Hematopoietic multipotent progenitor cell treated with erythropoietin and hydrocortisone succinate and interleukin-3 and kit ligand, for 15 days (in vitro differentiated cells): ENCODE measurements around the gene CEBPE.

Source experiments
- DNase-seq: peaks from one replicate; pipeline ENCODE4 v3.0.0-alpha.2; 2015; ENCODE audit warnings: low spot score

The CEBPE gene

DNA sequence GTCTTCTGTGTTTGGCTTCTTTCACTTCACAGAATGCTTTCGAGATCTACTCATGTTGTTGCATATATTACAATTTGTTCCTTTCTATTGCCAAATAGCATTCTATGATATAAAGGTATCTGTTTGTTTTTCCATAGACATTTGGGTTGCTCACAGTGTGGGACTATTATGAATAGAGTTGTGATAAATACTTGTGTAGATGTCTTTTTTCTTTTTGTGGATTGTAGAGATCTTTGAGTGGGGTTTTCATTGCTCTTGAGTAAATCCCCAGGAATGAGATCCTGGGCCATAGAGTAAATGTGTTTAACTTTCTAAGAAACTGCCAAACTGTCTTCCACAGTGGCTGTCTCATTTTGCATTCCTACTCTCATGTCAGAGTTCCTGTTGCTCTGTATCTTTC, 24.9 kb upstream of the CEBPE start:
- DNase-seq, result no peak

DNA sequence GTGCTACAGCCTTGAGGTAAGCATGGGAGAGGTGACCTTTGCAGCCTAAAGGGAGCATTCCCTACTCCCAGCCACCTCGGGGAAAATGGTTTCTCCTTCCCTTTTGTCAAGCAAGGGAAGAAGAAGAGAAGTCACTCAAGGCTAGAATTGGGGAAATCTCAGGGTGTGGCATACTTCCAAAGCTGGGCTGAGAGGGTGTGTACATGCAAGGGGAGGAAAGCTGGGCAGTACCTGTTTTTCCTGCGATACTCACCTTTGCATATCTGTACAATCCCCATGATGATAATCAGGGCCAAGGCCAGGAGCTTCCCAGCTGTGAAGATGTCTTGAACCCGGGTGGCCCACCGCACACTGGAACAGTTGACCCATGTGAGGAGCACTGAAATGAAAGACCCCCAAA, 23.8 kb upstream of the CEBPE start:
- DNase-seq, result no peak

DNA sequence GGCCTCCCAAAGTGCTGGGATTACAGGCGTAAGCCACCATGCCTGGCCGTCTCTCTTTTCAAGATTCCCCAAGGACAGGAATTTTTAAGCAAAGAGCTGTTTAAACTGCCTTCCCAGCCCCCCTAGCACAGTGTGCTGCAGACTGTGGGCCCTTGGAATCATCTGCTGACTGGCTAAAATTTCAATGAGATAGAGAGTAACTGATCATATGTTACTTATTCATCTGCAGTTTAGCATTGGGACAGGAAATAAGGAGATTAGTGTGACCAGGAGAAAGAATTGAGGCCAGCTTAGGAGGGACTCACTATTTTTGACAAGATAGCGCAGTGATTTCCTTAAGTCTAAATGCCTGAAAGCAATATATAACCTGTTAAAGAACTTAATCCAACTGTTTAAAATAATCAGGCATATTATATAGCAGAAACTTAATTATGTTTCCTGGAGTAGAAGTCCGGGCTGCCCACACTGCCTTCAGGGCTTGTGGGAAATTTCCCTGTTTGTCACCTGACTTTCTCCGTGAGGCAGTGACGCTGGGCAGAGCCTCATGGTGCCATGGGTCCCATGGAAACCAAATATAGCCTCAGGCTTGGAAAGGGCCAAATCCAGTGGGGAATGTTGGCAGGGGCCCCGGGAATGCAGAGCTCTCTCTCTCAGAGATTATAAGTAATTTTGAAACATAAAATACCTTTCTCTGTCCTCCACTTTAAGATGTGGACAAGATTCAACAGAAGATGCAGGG, 22.8 kb upstream of the CEBPE start:
- no peak for DNase-seq

DNA sequence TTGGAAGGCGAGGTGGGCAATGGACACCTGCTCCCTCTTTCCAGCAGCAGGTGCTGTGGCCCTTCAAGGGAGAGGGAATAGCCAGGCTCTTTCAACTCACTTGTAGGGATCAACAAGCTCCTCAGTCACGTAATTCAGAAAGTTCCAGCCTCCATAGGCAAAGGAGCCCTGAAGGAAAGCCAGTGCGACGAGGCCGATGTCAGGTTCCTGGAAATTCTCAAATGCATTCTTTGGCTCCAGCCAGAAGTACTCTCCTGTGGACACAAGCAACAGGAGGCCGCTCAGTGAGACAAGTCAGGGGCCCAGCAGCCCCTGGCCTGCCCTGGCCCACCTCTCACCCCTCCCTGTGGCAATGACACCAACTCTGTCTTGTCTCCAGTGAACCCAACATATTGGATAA, 21.3 kb upstream of the CEBPE start:
- DNase-seq, result no peak

DNA sequence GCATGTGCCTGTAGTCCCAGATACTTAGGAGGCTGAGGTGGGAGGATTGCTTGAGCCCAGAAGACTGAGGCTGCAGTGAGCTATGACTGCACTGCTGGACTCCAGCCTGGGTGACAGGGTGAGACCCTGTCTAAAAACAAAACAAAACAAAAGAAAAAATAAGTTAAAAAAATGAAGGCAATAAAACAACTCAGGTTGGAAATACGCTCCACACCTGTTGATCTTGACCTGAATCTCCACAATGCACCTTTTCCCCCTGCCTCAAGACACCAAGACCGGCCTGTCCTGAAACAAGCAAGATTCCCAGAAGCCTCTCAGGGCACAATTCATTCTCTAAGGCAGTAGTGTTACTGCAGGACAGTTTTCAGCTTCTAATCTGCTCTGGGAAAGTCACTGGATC, 20.8 kb upstream of the CEBPE start:
- DNase-seq, result no peak

DNA sequence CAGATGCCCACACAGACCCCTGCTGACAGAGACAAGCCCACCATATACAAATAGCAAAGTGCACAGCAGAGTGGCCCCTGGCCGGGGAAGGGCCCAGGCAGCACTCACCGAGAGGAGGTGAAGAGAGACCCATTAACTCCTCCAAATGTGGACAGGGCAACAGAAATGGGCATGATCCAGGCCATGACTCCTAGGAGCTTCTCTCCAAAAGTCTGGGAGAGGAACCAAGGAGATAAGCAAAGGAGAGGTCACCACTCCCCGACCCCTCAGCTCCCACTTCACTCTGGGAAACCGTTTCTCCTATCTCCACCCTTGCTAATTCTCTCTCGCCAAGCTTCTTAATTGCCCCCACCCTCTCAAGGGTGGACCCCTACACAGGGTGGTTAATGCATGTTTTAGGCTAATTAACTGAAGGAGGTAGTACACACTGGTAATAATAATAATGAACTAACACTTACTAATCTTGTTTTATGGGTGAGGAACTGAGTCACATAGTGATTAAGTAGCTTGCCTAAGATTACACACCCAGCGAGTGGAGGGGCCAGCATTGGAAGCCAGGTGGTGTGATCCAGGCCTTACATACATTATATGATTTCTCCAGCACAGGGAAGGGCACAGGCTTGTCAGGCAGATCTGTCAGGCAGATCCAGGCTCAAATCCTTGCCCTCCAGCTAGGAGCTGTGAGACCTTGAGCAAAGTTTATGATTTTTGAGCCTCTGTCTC, 18.9 kb upstream of the CEBPE start:
- no peak for DNase-seq

DNA sequence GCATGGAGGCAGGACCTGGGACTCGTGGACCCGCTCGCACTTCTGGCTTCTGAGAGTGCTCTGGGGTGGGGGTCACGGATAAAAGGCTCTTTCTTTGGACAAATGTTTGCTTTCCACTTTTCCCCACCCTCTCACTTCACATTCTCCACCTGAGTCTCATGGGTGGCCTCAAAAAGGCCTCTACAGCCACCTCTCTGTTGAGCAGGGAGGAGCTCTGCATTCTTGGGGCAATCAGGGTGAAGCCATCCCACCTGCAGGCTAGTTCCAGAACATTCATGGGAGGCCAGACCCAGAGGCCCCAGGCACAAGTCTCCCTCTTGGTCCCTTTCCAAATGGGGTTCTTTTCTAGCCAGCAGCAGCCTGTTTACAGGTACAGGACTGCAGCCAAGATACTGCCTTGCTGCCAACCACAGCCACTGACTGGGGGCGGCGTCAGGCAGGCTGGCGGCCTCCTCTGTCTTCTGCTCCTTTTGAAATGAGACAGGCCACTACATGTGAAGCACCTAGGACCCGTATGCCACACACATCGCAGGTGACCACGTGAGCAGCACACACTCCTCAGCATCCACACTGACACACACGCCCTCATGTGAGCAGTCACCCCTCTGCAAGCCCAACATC, 18.2 kb upstream of the CEBPE start:
- DNase-seq, result no peak

DNA sequence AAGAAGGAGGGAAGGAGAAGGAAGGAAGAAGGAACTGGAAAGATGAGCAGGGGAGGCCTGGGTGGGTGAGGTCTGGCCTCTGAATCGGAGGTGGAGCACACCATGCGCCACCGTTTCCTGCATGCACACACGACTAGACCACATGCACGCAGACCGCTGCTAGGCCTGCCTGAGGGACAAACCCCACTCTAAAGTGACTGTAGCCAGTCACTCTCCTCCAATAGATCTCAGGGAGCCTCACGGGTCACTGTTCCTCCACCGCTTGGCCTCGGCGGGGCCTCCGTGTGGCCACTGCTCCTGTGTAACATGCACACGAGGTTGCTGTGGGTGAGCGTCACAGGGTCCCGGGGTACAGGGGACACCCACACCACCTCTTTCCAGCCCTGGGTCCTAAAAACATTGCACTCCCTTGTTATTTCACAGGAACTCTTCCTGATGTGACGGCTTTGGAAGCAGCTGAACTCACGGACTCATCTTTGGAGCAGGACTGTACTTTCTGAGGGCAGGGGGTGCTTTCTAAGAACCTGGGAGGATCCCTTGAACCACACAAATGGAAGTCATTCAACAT, 17.6 kb upstream of the CEBPE start:
- DNase-seq, result no peak

DNA sequence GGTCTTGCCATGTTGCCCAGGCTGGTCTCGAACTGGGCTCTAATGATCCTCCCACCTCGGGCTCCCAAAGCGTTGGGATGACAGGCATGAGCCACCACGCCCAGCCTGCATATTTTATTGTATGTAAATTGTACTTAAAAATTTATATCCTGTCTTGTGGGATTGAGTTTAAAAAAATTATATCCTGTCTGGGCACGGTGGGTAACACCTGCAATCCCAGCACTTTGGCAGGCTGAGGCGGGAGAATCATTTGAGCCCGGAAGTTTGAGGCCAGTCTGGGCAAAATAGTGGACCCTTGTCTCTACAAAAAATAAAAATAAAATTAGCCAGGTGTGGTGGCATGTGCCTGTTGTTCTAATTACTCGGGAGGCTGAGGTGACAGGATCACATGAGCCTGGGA, 13.9 kb upstream of the CEBPE start:
- DNase-seq, result no peak

DNA sequence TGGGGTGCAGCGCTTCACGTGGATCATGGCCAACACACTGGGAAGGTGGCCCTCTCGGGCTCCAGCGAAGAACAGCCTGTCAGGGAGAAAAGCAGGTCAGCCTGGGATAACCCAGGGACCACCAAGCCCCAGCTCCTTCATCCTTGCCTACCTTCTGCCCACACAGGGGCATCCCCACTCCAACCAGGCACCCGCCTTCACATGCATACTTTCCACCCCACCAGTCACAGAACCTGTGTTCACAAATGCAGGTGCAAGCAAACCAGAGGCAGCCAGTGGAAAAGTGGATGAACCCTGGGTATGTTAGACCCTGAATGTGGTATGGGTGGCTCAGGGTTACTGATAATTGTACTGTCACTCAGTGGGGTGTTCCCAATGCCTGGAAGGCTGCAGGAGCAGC, 12.4 kb upstream of the CEBPE start:
- no peak for DNase-seq

DNA sequence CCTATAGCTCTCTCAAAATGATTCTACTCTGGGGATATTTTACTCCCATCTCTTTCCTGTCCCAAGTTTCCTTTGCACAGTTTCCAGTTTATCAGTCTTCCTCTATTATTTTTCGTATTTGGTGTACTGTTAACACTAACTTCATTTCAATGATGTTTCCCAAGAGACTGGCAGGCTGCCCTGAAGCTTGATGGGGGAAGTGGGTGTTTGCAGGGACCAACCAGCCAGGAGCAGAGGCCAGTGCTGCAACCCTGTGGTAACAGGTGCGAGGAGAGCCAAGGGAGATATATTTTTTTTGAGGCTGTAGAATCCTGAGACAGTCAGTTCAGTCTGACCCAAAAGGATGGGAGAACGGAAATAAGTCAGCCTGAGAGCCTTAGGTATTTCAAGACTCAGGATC, 11.8 kb upstream of the CEBPE start:
- DNase-seq, result no peak

DNA sequence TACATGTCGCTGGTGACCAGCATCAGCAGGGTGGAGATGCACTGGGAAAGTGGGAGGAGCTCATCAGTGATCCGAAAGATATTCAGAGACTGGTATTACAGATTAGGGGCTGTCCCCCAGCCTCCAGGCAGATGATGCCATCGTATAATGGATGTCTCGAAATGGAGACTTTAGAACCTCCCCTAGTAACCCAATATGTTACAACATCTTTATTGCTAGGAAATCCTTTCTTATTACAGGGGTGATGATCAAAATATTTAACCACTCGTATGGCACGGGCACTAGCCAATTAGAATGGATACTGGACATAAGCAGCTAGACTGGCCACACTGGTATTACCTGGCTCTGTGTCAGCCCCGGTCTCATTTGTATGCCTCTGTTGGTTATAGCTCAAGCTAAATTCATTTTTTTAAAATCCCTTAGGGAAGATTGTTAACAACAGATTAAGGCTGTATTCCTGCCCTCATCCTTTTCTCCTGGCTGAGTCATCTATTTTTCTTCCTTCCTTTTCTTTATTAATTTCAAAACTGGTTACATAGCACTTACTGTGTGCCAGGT, 10.8 kb upstream of the CEBPE start:
- no peak for DNase-seq

DNA sequence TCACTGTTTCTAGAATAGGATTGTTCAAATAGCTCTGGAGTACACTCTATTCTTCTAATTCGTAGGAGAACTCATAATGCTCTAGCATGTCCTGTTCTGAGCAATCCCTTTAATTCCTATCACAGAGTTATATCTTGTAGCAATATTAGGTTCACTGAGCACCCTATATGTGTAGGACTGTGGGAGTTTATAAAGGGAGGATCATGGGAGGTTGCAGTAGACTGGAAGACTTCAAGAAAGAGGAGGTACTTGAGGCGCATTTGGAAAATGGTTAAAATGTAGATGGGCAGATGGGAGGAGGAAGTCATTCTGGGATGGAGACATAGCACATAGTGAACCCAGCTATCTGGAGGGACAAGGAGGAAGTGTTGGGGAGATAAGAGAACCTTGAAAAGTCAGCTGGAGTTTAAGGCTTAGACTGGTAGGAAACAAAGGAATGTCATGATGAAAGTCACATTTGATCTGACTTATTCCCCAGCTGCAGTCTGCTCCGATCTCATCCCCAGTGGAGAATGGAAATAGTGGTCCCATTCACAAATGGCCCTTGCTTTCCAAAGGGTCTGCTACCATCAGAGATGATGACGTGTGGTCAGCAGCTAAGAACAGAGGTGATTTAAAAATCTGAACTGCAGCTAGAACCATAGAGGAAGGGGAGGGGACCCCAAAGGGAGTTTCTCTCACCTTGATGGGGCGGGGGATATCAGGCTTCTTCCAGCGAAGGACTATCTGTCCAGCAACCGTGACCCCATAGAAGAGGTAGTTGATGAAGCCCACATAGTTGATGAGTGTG, 10.1 kb upstream of the CEBPE start:
- DNase-seq, result no peak

DNA sequence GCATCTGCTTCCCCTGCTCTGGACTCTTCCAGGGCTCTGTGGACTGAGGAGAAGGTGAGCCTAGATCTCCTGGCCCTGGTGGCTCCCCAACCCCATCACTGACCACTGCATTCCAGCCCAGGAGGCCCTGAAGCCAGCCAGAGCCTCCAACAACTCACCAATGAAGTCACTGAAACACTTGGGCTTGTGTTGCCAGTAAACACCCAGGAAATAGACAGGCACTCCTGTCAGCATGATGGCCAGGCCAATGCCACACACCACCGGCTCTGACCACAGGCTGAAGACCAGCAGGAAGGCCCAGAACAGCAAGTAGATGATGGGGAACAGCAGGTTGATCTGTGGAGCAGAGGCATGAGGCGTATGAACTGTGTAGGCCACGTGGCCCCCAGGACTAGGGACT, 8.8 kb upstream of the CEBPE start:
- DNase-seq, result no peak

DNA sequence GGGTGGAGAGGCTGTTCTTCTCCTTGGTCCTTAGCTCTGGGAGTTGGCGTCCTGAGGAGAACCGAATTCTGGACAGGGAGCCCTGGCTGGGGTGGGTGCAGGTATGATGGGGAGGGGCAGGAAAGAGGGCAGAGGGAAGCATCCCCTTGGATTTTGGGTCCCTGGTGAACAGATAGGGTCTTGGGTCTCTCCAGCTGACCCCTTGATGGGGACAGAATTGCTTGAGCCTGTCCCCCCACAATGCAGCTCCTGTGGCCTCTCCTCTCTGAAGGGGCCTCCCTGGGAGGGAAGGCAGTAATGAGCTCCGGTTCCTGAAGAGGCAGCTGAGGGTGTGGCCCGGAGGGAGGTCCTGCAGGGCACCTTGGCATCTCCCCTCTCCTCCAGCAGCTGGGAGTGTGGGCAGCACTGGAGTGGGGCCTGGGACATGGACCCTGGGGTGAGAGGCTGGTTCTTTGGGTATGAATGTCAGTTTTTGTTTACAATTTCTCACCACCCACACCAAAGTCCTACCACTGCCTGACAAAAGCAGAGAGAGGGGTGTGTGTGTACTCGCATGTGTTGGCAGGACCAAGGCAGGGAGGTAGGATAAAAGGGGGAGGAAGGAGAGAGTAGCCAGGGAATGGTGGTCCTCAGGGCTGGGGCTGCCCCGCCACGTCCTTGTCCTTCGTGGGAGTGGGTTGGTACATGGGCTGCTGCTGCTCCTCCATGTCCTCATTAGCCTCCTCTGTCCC, 7.7 kb upstream of the CEBPE start:
- no peak for DNase-seq

DNA sequence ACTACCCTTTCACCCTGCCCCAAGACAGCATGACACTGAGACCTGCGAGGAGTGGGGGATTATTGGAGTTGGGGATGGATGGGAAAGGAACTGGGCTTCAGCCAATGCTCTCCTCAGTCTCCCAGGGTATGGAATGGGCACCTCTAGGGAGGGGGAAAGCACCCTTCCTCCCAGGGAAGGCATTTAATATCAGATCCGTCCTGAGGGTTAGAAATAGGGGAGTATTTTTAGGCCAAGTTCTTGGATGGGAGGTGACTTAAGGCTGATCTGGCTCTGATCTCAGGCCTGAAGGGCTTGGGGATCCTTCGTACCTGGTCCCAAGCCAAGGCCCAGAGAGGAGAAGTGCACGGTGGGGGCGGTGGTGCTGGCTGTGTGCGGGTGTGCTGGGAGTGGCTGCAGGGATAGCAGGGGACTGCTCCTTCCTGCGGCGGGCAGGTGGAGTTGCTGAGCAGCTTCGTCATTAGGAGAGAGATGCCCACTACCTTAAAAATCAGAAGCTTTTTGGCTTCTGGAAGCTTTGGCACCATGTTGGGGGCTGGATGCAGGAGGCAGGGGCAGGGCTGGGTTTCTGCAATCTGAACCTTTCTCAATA, 7.0 kb upstream of the CEBPE start:
- no peak for DNase-seq

DNA sequence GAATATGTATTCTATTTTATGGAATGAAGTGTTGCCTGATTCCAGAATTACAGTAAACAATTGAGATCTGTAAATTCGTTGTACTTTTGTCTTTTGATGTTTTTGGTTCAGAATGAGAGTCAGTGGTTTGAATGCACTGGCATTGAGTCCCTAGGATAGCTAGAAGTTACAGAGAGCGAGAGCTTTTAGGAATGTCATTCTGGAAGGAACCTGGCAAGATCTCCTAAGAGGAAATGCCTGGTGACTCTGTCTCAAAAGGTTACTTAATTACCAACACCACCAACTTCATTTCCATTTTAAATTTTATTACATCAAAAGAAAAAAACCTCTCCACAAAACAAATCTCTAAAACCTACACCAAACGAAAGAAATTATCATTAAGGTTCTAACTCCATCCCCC, 6.0 kb upstream of the CEBPE start:
- DNase-seq, result no peak

DNA sequence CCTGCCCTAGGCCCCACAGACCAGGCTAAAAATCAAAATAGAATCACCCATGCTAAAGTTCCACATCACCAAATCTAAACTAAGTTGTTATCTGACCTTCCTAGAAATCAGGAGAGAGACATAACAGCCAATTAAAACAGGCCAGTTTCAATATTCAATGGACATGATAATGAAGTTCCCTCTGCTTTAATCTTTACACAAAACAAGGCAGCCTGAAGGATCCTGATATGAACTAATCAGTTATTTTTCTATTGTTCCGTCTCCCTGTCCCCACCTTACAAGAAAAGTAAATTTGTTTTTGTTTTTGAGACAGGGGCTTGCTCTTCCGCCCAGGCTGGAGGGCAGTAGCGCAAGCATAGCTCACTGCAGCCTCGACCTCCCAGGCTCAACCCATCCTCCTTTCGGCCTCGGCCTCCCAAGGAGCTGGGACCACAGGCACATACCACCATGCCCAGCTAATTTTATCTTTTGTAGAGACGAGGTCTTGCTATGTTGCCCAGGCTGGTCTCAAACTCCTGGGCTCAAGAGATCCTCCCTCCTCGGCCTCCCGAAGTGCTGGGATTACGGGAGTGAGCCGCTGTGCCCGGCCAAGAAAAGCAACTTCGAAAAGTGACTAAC, 5.4 kb upstream of the CEBPE start:
- no peak for DNase-seq

DNA sequence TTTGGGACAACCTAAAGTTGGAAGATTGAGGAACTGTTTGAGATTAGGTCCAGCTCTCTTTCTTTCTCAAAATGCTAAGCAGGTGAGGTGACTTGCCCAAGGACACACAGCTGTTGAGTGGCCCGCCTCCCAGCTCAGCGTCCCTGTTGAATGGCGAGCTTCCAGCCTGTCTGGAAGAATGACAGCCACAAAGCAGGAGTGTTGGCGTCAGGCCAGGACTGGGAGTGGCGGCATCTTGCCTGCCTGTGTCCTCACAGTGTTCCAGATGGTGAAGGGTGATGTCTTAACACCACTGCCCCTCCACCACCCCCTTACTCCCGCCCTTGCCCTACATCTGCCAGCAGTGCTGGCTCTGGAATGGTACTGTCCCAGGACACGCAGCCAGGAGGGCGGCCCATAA, 4.4 kb upstream of the CEBPE start:
- peak; percentile 53 for DNase-seq

DNA sequence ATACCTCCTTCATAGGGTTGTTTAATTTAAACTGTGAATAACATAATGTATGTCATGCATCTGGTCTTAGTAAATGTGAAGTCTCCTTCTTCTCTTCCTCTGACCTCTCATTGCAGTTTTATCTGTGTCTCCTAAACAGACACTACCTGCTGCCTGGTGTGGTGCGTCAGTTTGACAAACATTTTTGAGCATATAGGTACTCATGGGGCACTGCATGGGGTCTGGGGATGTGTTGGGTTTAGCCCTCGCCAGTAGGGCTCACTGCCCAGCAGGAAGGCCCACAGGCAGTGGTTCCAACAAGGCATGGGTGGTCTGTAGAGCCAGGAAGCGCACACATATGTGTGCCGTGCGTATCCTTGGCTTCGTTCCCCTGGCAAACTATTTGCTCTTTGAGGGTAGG, 3.0 kb upstream of the CEBPE start:
- DNase-seq, result no peak
